SK-N-SH (cell line): ENCODE data around the gene CLEC18A.

Experiments
- CTCF ChIP-seq: fragments of 200-600 bp; sonication (generic); IDR thresholded peaks from 2 replicates; pipeline ENCODE4 v1.6.1; 2017; ENCODE audit warnings: antibody characterized with exemption, mild to moderate bottlenecking, moderate library complexity
- EZH2phosphoT487 ChIP-seq: fragments of 200-600 bp; sonication (generic); IDR thresholded peaks from 2 replicates; pipeline ENCODE4 v1.6.1; 2017; ENCODE audit warnings: low read depth, mixed run types, mild to moderate bottlenecking, antibody characterized with exemption, moderate library complexity, borderline replicate concordance
- FOXJ3 ChIP-seq: sonication (generic); formaldehyde crosslinking; IDR thresholded peaks from 2 replicates; pipeline ENCODE4 v1.5.1; 2020; ENCODE audit warnings: mild to moderate bottlenecking, missing genetic modification reagents
- GABPA ChIP-seq: IDR thresholded peaks from 2 replicates; pipeline ENCODE4 v1.4.0; 2012; ENCODE audit warnings: low read depth, mild to moderate bottlenecking
- GATA2 ChIP-seq: sonication (generic); formaldehyde crosslinking; IDR thresholded peaks from 2 replicates; pipeline ENCODE4 v1.5.0; 2020; ENCODE audit warnings: mild to moderate bottlenecking, missing genetic modification reagents
- IRF3 ChIP-seq: fragments of 150-350 bp; IDR thresholded peaks from 2 replicates; pipeline ENCODE4 v1.6.1; 2016; ENCODE audit warnings: mild to moderate bottlenecking, low read depth, low read length
- MXI1 ChIP-seq: IDR thresholded peaks from 2 replicates; pipeline ENCODE4 v1.6.1; 2012; ENCODE audit warnings: mild to moderate bottlenecking, low read depth, low read length, improper control_type of control experiment
- NRF1 ChIP-seq: IDR thresholded peaks from 2 replicates; pipeline ENCODE4 v1.6.1; 2012; ENCODE audit warnings: low read depth, mild to moderate bottlenecking, low read length
- REST ChIP-seq: IDR thresholded peaks from 2 replicates; pipeline ENCODE4 v1.6.1; 2012; ENCODE audit warnings: mild to moderate bottlenecking, low read depth, low read length, moderate library complexity
- RFX5 ChIP-seq: IDR thresholded peaks from 2 replicates; pipeline ENCODE4 v1.6.1; 2012; ENCODE audit warnings: mild to moderate bottlenecking, improper control_type of control experiment, low read length
- TAF1 ChIP-seq: IDR thresholded peaks from 2 replicates; pipeline ENCODE4 v1.6.1; 2012; ENCODE audit warnings: low read depth, mild to moderate bottlenecking, low read length, moderate library complexity, borderline replicate concordance
- TCF12 ChIP-seq: IDR thresholded peaks from 2 replicates; pipeline ENCODE4 v1.4.0; 2012
- USF2 ChIP-seq: fragments of 150-350 bp; IDR thresholded peaks from 2 replicates; pipeline ENCODE4 v1.6.1; 2017; ENCODE audit warnings: antibody characterized with exemption, low read length, low read depth, borderline replicate concordance
- ZBTB33 ChIP-seq: IDR thresholded peaks from 2 replicates; pipeline ENCODE4 v1.4.0; 2012; ENCODE audit warnings: low read depth, borderline replicate concordance

- TF ChIP-seq FOXJ3 (CRISPR knock-in tag): no peak
- no peak for TF ChIP-seq ZBTB33
- no peak for TF ChIP-seq NRF1
- no peak for TF ChIP-seq MXI1
- TF ChIP-seq CTCF: no peak
- TF ChIP-seq USF2: no peak
- no peak for TF ChIP-seq TCF12
- TF ChIP-seq TAF1: no peak
- TF ChIP-seq RFX5: no peak
- no peak for TF ChIP-seq EZH2phosphoT487
- no peak for TF ChIP-seq REST
- TF ChIP-seq GABPA: no peak
- TF ChIP-seq IRF3: no peak
- TF ChIP-seq GATA2 (CRISPR knock-in tag): no peak
Measured at GRCh38 chr16:69941251-69942098, 9.7 kb upstream of the CLEC18A start.
